Astrocyte (in vitro differentiated cells and primary cell): ENCODE measurements around the gene LRG1.

Experiments
- EZH2 ChIP-seq: IDR thresholded peaks from 2 replicates; pipeline ENCODE4 v1.6.1; 2012; ENCODE audit warnings: mild to moderate bottlenecking, low read length, inconsistent platforms; ENCODE audit not compliant: insufficient read depth
- TF ChIP-seq, protein P1 (sequence below): IDR thresholded peaks from 2 replicates; pipeline ENCODE4 v1.5.1; 2011; ENCODE audit warnings: low read depth, mild to moderate bottlenecking, inconsistent platforms, low read length, moderate library complexity; ENCODE audit not compliant: insufficient read depth

DNA sequence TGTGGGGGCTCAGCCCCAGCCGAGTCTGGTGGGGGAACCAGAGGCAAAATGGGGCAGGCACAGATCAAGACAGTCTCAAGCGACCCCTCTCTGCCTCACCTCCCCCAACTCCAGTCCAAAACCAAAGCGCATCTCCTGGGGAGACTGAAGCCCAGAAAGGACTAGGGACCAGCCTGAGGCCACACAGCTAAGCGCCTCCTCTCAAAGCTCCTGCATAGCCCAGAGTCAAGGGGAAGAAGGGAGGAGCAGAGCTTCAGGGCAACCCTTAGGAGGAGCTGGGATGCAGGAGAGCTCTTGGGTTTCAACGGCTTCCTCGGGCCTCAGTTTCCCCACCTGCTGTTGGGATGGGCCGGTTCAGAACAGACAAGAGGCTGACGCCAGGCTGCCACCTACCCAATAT, 39.6 kb upstream of the LRG1 start:
- TF ChIP-seq, protein P1, sequence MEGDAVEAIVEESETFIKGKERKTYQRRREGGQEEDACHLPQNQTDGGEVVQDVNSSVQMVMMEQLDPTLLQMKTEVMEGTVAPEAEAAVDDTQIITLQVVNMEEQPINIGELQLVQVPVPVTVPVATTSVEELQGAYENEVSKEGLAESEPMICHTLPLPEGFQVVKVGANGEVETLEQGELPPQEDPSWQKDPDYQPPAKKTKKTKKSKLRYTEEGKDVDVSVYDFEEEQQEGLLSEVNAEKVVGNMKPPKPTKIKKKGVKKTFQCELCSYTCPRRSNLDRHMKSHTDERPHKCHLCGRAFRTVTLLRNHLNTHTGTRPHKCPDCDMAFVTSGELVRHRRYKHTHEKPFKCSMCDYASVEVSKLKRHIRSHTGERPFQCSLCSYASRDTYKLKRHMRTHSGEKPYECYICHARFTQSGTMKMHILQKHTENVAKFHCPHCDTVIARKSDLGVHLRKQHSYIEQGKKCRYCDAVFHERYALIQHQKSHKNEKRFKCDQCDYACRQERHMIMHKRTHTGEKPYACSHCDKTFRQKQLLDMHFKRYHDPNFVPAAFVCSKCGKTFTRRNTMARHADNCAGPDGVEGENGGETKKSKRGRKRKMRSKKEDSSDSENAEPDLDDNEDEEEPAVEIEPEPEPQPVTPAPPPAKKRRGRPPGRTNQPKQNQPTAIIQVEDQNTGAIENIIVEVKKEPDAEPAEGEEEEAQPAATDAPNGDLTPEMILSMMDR = no peak
- TF ChIP-seq EZH2 = no peak
